Stomach smooth muscle (tissue), 2 donors: ENCODE measurements around the gene CPTP.

ENCODE experiments used
- H3K27ac ChIP-seq: one replicate; pipeline ENCODE4 v1.7.0; 2013; ENCODE audit warnings: mild to moderate bottlenecking, low read length, inconsistent platforms
- H3K27me3 ChIP-seq, 2 donors: one replicate each; pipeline ENCODE4 v1.7.0; 2013; ENCODE audit warnings: low read length in 2 of 2; ENCODE audit not compliant: insufficient read depth in 2 of 2, control insufficient read depth in 1 of 2
- H3K36me3 ChIP-seq, 2 donors: one replicate each; pipeline ENCODE4 v1.7.0; 2013; ENCODE audit warnings: low read length in 2 of 2; ENCODE audit not compliant: control insufficient read depth in 2 of 2, insufficient read depth in 2 of 2
- H3K4me1 ChIP-seq: one replicate; pipeline ENCODE4 v1.7.0; 2013; ENCODE audit warnings: low read length; ENCODE audit not compliant: control insufficient read depth, insufficient read depth
- H3K4me3 ChIP-seq, 2 donors: one replicate each; pipeline ENCODE4 v1.7.0; 2013; ENCODE audit warnings: low read length in 2 of 2
- H3K9ac ChIP-seq, 2 donors: one replicate each; pipeline ENCODE4 v1.7.0; 2013; ENCODE audit warnings: low read length in 2 of 2, mild to moderate bottlenecking in 1 of 2
- H3K9me3 ChIP-seq, 2 donors: one replicate each; pipeline ENCODE4 v1.7.0; 2013; ENCODE audit warnings: low read length in 2 of 2; ENCODE audit not compliant: control insufficient read depth in 2 of 2
- donor health status: healthy.
- donor health status: Pancreatic carcinoma.

The CPTP gene

DNA sequence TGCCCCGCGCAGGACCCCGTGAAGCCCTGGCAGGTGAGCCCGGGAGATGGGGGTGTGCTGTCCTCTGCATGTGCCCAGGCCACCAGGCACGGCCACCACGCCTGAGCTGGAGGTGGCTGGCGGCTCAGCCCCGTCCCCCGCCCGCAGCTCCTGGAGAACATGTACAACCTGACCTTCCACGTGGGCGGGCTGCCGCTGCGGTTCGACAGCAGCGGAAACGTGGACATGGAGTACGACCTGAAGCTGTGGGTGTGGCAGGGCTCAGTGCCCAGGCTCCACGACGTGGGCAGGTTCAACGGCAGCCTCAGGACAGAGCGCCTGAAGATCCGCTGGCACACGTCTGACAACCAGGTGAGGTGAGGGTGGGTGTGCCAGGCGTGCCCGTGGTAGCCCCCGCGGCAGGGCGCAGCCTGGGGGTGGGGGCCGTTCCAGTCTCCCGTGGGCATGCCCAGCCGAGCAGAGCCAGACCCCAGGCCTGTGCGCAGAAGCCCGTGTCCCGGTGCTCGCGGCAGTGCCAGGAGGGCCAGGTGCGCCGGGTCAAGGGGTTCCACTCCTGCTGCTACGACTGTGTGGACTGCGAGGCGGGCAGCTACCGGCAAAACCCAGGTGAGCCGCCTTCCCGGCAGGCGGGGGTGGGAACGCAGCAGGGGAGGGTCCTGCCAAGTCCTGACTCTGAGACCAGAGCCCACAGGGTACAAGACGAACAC, 8.3 kb downstream of the CPTP start:
- Histone ChIP-seq H3K36me3 (peaks cover 3 to 9% of the 10 kb centered on the region in 2 donors), H3K27me3 (no peaks in the 10 kb centered on the region), H3K27ac (no peak overlapping the region), H3K4me3 (no peak overlapping the region), H3K9me3 (no peaks in the 10 kb centered on the region), H3K9ac (no peak overlapping the region), H3K4me1 (no peaks in the 10 kb centered on the region)

DNA sequence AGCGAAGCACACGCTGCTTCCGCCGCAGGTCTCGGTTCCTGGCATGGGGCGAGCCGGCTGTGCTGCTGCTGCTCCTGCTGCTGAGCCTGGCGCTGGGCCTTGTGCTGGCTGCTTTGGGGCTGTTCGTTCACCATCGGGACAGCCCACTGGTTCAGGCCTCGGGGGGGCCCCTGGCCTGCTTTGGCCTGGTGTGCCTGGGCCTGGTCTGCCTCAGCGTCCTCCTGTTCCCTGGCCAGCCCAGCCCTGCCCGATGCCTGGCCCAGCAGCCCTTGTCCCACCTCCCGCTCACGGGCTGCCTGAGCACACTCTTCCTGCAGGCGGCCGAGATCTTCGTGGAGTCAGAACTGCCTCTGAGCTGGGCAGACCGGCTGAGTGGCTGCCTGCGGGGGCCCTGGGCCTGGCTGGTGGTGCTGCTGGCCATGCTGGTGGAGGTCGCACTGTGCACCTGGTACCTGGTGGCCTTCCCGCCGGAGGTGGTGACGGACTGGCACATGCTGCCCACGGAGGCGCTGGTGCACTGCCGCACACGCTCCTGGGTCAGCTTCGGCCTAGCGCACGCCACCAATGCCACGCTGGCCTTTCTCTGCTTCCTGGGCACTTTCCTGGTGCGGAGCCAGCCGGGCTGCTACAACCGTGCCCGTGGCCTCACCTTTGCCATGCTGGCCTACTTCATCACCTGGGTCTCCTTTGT, 9.1 kb downstream of the CPTP start:
- H3K27me3 ChIP-seq, result no peaks in the 10 kb centered on the region
- no peaks in the 10 kb centered on the region for H3K9me3 ChIP-seq
- H3K9ac ChIP-seq, result no peak overlapping the region
- no peak overlapping the region for H3K4me3 ChIP-seq
- H3K4me1 ChIP-seq, result no peaks in the 10 kb centered on the region
- H3K36me3 ChIP-seq, result peaks cover 0 to 3% of the 10 kb centered on the region in 2 donors
- H3K27ac ChIP-seq, result no peak overlapping the region

DNA sequence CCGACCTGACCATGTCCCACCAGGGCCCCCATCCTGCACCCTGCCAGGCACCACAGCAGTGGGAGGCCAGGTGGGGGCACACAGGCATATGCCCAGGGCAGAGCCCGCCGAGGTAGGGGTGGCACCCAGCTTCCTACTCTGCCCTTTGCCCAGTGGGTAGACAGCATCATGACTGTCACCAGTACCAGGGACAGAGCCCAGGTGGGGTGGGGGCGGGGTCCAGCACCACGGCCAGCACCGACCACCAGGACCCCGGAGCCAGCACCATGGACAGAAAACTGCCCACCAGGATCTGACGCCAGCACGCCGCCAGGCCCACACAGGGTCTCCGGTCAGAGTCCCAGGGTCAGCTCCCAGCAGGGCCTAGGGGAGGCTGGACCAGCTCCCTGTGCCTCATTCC, 10.2 kb downstream of the CPTP start:
- Histone ChIP-seq H3K4me3 (no peak overlapping the region), H3K9ac (no peak overlapping the region), H3K27ac (no peak overlapping the region), H3K36me3 (peaks cover 0 to 2% of the 10 kb centered on the region in 2 donors), H3K9me3 (no peaks in the 10 kb centered on the region), H3K4me1 (no peaks in the 10 kb centered on the region), H3K27me3 (no peaks in the 10 kb centered on the region)

DNA sequence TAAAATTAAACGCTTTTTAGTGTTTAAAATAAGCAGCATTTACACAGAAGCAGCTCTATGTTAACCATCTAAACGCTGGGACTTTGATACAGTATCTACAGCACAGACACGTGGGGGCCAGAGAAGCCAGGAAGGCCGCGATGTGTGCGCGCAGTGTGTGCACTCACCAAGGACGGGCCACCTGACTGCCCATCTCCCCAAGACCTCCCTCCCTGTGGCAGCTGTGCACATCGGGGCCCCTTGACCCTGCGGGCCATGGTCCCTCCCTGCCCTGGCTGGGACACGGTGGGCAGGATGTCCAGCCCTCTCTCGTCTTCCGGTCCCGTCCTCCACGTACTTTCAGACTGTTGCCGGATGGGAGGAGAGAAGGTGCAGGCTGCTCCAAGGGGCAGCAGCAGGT, 10.7 kb downstream of the CPTP start:
- Histone ChIP-seq H3K36me3 (peaks cover 0 to 6% of the 10 kb centered on the region in 2 donors), H3K9ac (no peak overlapping the region), H3K4me3 (no peak overlapping the region), H3K27me3 (no peaks in the 10 kb centered on the region), H3K9me3 (no peaks in the 10 kb centered on the region), H3K4me1 (no peaks in the 10 kb centered on the region), H3K27ac (no peak overlapping the region)

DNA sequence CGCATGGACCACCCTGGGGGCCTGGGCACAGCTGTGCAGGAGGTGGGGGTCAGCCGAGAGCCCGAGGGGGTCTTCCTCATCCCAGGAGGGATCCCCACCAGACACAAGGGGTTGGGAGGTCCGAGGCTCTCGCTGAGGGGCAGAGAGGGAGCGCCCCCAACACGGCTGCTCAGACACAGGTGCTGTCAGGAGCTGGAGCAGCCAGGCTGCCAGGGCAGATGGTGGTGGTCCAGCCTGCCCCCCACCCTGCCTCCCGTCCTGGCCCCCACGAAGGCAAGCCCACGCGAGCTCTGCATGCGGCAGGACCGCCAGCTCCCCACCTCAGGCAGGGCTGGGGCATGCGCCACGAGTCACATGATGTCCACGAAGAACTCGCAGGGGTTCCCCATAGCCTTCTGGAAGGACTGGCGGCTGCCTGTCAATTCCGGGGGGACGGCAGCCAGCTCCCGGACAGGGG, 11.2 kb downstream of the CPTP start:
- H3K36me3 ChIP-seq, result peaks cover 4 to 10% of the 10 kb centered on the region in 2 donors
- H3K27me3 ChIP-seq, result no peaks in the 10 kb centered on the region
- H3K9me3 ChIP-seq, result no peaks in the 10 kb centered on the region
- no peaks in the 10 kb centered on the region for H3K4me1 ChIP-seq
- no peak overlapping the region for H3K9ac ChIP-seq
- H3K4me3 ChIP-seq, result no peak overlapping the region
- H3K27ac ChIP-seq, result no peak overlapping the region

DNA sequence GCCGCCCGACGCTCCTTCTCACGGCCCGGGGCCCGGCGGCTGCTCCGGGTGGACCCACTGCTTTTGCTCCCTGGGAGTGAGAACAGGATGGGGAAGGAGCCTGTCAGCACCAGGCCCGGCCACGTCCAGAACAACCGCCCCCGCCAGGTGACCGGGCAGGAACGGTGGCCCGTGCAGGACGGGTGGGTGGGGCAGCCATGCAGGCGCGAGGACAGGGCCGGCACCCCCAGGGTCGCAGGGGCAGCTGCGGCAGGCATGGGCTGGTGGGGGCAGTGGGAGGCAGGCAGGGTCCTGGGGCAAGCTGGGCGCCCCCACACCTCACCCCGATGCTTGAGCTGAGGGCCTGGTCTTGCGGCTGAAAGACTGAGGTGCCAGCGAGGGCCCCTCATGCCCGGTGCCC, 11.8 kb downstream of the CPTP start:
- H3K4me1 ChIP-seq, result peaks cover 2% of the 10 kb centered on the region
- no peak overlapping the region for H3K4me3 ChIP-seq
- H3K27ac ChIP-seq, result no peak overlapping the region
- no peak overlapping the region for H3K9ac ChIP-seq
- H3K9me3 ChIP-seq, result no peaks in the 10 kb centered on the region
- no peaks in the 10 kb centered on the region for H3K27me3 ChIP-seq
- H3K36me3 ChIP-seq, result peaks cover 10 to 16% of the 10 kb centered on the region in 2 donors

DNA sequence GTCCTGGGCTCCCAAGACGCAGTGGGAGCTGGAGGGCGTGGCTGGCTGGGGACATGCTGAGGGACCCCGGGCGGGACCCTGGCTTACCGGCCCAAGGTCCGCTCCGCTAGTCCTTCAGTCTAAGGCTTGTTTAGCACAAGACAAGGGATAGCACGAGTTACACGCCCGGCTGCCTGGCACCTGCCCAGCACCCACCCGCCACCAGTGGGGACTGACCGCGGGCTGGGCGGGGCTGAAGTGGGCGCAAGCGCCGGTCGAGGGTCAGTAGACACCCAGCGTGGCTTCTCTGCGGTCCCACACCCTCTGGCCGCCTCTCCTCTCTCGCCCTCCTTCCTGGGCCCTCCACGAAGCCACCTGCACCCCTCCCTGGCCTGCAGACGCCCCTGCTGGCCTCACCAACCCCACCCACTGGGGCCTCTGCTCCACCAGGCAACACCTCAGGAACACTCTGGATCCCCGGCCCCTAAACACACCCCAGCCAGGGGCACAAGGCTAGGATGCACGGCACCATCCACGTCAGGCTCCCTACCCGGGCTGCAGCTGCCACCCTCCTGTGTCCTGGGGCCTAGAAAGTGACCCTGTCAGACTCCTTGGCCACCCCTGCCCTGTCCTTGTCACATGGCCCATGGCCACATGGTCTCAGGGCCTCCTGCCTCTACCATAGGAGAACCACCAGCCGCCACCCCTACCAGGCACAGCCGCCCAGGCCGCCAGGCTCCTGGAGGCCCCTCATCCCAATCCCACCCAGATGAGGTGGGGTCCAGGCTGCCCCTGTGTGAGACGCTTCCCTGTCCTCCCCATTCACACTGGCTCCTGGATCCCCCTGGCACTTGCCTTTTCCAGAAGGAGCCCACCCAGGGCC, 12.6 kb downstream of the CPTP start:
- H3K27me3 ChIP-seq, result no peaks in the 10 kb centered on the region
- peaks cover 2% of the 10 kb centered on the region for H3K4me1 ChIP-seq
- H3K4me3 ChIP-seq, result no peak overlapping the region
- no peaks in the 10 kb centered on the region for H3K9me3 ChIP-seq
- peaks cover 14 to 17% of the 10 kb centered on the region in 2 donors for H3K36me3 ChIP-seq
- H3K9ac ChIP-seq, result no peak overlapping the region
- no peak overlapping the region for H3K27ac ChIP-seq

DNA sequence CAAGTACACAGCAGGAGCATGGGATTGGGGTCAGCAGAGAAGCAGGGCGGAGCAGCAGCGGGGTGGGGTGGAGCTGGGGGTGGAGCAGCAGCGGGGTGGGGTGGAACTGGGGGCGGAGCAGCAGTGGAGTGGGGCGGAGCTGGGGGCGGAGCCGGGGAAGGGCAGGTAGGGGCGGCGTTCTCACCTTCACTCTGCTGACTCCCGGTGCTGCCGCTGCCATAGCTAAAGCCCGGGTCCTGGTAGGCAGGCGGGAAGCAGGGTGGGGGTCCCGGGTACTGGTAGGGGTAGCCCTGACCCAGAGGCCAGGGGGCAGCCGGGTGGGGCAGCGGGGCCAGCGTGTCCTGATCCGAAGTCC, 13.2 kb downstream of the CPTP start:
- Histone ChIP-seq H3K4me1 (peaks cover 2% of the 10 kb centered on the region), H3K9me3 (no peaks in the 10 kb centered on the region), H3K27me3 (no peaks in the 10 kb centered on the region), H3K27ac (no peak overlapping the region), H3K4me3 (no peak overlapping the region), H3K36me3 (peaks cover 14 to 17% of the 10 kb centered on the region in 2 donors), H3K9ac (no peak overlapping the region)

DNA sequence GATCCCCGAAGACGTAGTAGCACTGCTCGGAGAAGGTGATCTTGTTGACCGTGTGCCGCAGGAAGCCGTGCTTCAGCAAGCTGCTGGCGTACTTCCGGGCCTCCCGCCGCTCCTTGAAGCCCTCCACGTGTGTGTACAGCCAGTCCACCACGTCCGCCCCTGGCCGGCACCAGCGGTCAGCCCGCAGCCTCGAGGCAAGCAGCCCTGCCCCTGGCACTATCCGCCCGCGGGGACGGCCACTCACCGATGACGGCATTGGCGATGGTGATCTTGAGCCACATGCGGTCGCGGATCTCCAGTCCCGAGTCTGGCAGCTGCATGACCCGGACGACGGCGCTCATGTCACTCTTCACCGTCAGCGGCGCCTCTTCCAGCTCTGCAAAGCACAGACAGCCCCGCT, 13.7 kb downstream of the CPTP start:
- Histone ChIP-seq H3K9ac (no peak overlapping the region), H3K9me3 (no peaks in the 10 kb centered on the region), H3K4me3 (no peak overlapping the region), H3K36me3 (peaks cover 14 to 17% of the 10 kb centered on the region in 2 donors), H3K27ac (no peak overlapping the region), H3K27me3 (no peaks in the 10 kb centered on the region), H3K4me1 (peaks cover 2% of the 10 kb centered on the region)

DNA sequence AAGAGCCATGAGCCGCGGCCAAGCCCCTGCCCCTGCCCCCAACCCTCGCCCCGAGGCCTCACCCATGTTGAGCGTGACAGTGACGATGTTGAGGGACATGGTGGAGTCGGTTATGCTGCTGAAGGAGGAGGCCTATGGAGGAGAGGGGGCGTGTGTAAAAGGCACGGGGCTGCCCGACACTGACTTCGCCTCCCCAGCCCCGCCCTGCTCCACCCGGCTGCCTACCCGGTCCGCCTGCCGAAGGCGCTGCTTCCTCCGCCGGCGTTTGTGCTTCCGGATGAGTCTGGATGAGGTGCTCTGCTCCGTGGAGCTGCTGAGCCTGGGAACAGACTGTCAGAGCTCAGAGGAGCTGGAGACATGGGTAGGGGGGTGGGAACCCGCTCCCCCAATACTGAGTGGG, 15.6 kb downstream of the CPTP start:
- Histone ChIP-seq H3K9me3 (no peaks in the 10 kb centered on the region), H3K27ac (no peak overlapping the region), H3K9ac (no peak overlapping the region), H3K36me3 (peaks cover 14 to 17% of the 10 kb centered on the region in 2 donors), H3K4me1 (peaks cover 9% of the 10 kb centered on the region), H3K27me3 (no peaks in the 10 kb centered on the region), H3K4me3 (no peak overlapping the region)
